NCI-H748 (cell line): Measurements from ENCODE around the gene RXFP2.

Source experiments
- DNase-seq: peaks from one replicate; lab custom pipeline; 2025; ENCODE audit not compliant: unreplicated experiment; lab: John Stamatoyannopoulos, UW

The RXFP2 gene

DNA sequence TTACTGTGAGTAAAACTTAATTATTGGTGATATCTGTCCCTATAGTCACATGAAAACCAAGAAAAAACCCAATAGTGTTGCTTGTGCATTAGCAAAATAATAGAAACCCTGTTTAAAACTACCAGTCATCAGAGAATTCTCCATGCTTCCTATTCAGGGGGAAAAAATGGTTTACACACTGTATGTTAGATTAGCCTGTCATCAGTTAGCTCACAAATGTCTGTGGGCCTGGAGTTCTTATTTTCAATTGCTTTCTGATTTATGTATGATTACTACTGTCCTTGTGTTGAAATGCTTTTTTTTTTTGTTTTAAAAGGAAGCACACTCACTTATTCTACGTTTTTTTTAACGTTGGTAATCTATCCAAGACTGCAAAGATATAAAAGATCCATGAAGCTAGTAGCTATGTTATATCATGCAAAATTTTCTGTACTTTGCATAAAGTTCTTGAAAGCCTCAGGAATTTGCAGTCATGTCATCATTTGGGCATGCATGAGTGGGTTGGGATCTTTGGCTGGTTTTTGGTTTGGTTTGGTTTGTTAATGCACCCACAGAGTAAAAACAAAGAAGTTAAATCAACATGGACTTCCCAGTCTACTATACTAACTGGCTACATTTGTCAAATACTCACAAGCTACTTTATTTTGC is 25.9 kb downstream of the RXFP2 start:
- no peak for DNase-seq

DNA sequence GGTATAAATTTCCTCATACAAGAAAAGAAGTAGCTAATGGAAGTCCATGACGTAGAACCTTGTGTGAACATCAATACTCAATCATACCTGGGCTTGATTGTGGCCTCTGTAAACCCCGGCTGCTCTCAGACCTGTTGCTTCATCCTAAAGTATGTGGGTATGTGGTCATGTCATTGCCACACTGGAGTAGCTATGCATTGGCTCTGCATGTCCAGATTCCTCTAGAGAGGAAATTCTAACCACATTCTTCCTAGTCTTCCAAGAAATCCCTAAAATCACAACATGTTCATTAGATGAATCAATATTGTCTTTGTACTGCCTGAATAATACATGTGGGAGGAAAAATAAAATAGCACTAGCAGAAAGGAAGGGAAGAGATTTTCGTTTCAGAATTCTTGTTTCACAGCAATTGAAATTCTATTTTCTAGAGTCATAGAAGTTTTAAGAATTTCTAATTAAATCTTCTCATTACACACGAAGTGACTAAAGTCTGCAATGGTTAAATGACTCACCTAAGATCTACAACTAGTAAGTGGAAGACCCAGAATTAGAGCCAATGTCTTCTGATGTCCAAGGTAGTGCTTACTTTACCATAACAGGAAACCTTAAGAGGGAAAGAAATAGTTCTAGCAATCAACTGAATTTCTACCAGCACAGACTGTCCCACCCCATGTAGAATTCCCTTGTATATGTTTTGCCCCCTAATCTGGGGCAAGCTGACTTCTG is 28.0 kb downstream of the RXFP2 start:
- no peak for DNase-seq

DNA sequence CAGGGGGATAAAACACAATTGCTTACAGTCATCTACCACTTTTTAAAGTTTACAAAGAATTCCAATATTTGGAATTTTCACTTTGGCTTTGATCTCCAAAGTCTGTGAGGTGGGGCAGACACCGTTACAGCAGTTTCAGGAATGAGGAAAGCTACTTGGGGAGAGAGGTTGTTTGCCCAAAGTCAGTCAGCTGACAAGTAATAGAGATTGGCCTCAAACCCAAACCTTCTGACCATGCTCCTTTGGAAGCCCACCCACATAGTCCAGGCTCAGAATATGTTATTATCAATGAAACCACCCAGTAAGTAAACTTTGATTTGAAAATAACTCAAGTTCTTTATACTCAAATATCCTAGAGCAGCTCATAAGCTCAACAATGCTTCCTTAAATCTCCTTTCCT is 29.0 kb downstream of the RXFP2 start:
- no peak for DNase-seq

DNA sequence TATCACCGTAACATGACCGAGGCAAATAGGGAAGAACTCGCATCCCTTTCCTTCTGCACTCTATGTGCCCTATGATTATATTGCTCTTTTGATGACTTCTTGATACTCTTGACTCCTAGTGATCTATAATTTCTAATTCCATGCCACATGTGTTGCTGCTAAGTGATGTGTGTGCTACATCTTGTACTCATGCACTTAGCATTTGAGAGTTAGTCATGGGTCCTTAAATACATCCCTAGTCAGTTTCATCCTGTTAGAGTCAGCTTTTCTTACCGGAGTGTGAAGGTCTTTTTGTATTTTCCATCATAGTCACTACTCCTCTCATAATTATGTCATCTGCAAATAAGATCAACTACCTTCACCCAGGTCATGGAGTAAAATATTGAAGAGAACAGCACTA is 30.2 kb downstream of the RXFP2 start:
- no peak for DNase-seq

DNA sequence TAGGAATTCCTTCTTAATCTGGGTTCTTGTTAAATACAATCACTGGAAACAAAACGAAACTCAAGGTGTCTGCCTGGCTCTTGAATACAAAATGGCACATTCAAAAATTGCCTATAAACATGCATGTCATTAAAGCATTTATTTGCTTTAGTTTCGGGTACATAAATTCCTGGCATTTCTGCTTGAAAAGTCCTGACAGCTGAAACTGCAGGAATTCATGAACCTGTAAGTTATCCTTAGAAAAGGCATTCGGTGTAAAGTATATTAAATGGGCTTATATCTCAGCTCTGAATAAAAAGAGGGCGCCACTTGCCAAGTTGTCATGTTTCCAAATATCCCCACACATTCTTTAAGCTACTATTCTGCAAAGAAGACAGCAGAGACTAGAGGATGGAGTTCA is 32.9 kb downstream of the RXFP2 start:
- no peak for DNase-seq

DNA sequence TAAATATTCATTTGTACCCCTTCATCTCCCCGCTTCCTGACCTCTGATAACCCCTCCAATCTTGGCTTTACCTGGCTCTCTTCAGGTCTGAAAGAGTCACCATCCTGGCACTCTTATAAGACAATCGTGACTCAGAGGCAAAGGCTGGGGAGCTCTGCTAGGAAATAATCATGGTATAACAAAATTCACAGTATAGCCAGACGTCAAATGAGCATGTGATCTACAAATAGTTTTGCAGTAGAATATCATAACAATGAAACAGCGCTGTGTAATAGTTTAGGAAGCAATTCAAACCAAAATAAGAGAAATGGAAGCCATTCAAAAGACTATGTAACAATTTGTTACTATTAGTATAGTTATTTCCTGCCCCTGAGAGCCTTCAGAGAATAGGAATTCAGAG is 34.2 kb downstream of the RXFP2 start:
- DNase-seq, result no peak

DNA sequence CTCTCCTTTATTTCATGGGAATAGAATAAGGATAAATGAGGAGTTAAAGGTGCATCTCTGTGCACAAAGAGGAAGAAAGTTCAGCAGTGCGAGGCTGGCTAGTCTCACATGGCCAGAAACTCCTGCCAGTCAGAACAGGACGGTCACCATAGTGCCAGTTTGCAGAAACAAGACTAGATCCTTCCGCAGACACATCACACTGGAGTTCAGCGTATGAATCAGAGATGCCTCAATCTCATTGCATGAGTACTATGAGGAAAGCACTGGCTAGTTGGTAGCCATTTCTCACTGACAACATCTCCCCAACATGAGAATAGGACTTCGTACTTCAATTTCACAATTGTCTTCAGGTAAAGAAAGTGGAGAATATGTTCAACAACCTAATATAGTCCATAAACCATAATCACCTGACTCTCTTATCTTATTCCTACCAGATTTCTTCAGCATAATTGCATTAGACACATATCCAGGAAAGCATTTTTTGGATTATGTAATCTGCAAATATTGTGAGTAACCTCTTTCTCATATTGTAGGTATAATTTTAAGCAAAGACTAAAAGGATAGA is 34.9 kb downstream of the RXFP2 start:
- no peak for DNase-seq

DNA sequence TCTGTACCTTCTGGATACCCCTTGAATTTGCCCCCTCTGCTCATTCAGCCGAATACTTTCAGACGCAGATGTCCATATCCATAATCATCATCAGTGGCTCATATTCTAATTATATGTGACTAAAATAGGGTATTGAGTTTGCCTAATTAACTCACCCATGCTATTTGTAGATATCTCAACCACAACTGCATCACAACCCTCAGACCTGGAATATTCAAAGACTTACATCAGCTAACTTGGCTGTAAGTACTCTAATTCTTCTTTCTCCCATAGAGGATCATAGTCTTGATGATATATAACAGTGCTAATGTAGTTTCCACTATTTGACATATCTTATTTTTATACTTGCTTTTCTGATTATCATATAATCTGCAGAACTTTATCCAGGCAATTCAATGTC is 35.8 kb downstream of the RXFP2 start:
- no peak for DNase-seq

DNA sequence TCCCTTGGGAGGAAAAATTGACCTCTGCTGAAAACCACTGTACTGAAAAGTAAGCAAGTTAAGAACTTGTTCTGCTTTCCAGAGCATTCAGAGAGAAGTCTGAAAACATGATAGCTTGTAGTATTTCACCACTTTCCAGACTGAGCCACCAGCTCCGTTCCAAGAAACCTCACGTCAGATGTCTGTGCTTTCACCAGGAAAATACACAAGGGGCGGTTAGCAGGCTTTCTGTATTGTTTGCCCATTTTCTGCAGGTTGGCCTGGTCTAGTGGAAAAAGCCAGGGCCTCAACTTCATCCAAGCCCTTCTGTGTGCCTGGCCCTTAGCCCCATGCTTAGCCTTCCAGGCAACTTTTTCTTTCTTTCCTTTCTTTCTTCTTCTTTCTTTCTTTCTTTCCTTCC is 36.4 kb downstream of the RXFP2 start:
- DNase-seq, result no peak

DNA sequence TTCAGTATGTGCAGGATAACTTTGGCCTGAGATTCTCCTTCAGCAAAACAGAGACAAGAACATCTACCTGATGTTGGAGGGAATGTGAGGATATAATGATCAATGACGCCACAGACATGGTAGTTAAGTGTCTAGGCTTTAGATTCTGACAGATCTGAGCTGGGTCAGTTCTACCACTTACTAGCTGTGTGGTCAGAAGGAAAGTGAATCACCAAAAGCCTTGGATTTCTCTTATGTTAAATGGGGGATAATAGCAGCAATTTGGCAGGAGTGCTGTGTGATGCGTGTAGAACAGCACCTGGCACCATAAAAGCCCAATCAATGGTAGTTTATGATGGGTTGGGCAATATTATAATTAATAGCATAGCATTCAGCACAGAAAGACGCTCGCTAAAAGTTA is 41.7 kb downstream of the RXFP2 start:
- peak; percentile 82 for DNase-seq

DNA sequence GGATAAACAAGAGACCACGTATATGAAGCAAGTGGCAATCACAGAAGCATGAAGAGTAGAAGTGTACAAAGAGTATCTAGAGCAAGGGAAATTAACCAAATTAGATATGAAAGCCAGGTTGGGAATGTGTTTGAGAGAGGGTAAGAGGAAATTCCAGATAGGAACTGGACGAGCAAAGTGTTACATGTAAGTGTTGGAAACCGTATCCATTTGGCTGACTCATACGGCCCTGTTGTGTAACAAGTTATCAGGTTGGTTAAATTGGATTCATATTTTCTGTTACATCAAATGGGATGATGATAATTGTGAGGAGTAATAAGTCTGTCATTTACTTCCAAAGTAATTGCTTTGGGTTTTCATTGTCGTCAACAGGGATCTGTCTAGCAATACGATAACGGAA is 46.7 kb downstream of the RXFP2 start:
- no peak for DNase-seq

DNA sequence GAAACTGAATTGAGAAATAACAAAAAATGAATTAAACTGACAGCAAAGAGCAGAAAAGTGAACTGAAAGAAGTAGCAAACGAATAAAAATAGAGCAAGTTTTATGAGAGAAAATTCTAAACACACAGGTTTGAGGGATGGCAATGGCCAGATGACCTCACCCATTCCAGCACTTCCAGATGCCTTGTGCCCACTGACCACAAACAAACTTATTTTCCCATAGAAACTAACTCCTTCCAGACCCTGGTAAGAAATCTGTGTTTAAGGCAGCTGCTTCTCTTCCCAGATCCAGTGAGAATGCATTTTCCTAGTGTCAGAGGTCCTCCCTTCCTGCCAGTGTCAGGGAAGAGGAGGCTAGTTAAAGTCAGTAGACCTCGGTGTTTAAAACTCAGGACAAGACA is 51.7 kb downstream of the RXFP2 start:
- DNase-seq, result no peak

DNA sequence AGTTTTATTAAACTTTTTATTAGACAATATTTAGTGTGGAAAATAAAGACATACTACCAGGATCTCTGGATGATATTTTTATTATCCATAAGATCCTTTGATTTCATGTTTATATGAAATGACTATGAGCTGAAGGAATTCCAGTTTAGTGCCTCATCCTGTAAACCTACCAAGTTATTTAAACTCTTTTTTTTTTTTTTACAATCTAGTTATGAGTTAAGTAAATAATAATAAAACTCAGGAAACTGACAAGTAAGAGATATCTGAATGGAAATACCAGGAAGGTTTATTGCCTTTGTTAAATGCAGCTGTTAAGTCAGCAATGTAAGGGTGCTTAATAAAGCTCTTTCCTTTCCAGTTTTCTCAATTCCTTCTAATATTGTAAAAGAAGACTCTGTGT is 53.9 kb downstream of the RXFP2 start:
- no peak for DNase-seq

DNA sequence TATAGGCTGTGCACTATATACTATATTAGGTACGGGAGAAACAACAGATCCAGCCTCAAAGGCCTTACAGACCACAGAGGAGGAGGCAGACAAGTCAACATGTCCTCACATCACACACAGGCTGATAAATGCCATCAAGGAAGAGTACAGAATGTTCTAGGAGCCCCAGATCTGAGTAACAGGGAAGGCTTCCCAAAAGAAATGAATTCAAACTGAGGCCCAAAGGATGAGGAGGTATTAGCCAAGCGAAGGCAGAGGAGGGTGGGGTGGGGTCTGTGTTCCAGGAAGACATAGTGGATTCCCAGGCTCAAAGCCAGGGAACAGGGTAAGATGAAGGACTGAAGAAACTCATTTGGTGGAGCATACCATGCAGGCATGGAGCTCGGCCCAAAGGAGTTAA is 55.1 kb downstream of the RXFP2 start:
- DNase-seq, result no peak

DNA sequence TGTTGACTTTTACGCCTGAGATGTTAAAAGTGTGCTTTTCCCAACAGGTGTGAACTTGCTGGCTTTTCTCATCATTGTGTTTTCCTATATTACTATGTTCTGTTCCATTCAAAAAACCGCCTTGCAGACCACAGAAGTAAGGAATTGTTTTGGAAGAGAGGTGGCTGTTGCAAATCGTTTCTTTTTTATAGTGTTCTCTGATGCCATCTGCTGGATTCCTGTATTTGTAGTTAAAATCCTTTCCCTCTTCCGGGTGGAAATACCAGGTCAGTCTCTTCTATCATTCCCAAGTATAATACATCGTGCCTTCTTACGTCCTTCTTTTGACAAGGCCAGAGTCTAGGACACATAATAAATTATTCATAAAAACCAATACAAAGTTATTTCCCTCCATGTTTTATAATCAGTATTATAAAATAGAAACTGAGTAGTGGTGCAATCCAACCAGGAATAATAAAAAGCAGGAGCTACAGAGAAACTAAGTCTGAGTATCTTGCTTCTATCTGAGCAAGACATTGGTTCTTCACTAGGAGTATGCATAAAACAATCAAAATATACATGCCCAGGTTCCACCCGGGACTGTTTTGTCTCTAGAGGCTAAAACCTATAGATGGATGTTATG is 57.9 kb downstream of the RXFP2 start:
- peak; percentile 74 for DNase-seq

DNA sequence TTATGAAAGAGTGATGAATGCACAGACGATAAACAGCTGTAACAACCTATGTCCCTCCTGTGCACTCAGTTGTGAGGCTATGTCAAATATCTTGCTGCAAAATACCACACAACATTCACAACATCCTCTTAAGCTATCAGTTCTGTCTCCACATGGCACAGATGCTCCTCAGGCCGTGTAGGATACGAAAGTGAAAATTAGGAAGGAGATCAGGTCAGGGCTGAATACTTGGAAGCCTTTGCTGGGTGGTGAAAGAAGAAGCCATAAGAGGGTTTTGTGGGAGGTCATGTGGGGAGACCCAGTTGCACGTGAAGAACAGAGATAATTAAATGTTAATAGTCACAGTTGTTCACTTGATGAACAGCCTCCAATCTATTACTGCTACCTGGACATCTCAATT is 58.9 kb downstream of the RXFP2 start:
- no peak for DNase-seq

DNA sequence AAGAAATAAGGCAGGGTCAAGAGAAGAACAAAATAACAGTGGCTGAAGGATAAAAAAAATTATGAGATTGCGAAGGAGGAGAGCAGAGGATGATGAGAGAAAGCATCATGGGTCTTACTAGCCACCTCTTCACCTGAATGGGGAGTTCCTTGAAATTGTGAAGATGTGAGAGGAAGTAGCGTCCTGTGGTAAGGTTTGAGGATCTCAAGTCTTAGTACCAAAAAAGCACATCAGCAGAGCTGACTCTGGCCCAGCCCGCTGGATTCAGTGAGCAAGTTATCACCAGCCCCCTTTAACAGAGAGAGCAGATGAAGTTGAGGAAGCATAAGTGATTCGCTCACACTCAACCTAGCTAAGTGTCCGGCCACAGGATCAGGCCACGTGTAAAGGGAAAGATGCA is 61.8 kb downstream of the RXFP2 start:
- DNase-seq, result no peak

DNA sequence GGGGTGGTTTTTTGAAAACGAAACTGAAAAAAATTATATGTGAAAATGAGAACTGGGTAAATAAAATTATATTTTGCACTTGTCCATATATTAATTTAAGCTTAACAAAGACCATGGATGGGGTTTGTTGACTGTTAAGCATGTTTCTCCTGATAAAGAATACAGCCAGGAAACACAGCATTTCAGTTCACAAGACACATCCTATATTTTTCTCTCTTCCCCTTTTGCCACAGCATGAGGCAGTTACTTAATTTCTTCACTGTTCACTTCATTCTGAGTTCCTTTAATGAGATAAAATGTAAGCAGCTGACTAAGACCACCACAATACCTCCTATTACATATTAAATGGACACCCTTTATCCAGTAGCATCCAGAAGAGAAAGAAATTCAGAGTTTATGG is 64.0 kb downstream of the RXFP2 start:
- no peak for DNase-seq

DNA sequence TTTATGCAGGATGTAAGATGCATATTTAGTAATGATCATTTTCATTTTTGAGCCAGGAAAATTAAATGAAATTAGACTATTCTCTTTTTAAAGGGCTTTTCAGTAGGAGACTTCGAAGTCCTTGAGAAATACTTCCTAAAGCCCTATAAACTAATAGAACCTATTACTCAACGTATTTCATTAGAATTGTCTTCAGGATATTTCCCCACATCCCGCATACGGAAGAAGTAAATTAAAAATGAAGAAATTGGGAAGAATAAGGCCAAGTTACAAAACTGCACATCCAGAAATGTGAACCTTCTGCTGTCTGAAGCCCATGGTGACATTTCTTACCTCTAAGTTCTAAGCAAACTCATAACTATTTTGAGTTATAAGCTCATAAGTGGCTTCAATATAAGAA is 66.5 kb downstream of the RXFP2 start:
- no peak for DNase-seq

DNA sequence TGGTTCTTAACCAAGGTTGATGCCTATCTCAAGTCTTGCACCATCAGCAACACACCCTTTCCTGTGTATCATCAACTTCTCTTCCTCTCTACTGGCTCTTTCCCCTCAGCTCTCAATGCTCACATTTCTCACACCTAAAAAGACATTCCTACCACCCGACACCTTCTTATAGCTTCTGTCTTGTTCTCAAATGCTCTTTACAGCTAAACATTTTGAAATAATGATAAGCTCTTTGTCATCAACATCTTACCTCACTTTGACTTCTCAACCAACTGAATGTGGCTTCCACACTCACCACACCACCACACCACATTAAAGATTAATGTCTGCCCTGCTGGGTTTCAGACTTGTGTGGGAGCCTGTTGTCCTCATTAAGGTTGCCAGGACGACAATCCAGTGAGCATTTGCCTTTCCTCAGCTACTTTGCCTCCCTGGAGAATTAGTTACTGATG is 67.8 kb downstream of the RXFP2 start:
- peak; percentile 52 for DNase-seq

DNA sequence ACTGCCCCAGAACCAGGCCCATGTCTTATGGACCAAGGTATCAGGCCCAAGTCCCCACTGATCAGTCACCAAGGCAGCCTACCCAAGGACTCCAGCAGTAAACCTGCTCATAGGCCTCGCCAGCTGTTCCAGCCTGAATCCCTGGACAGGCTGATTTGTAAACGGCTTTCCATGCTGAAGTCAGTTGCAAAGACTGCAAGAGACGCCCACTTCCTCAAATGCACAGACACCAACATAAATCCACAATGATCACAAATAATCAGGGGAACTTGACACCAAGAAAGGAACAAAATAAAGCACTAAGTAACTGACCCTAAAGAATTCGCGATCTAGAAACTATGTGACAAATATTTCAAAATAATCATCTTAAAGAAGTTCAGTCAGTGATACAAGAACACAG is 75.2 kb downstream of the RXFP2 start:
- DNase-seq, result no peak
